NCI-H2081 (cell line): Measurements from ENCODE around the gene CNIH1.
"Not testable (repeated sequence)": the region's sequence is repeated elsewhere in the genome, so short reads cannot be mapped to it uniquely, and the experiment has no call there.

Experiments
- DNase-seq, 2 experiments: peaks; one replicate each; lab custom pipeline; 2025; lab: John Stamatoyannopoulos, UW

The CNIH1 gene

GRCh38 chr14:54428527-54428926, 12.6 kb downstream of the CNIH1 start:
- DNase-seq, result no peak

- no peak for DNase-seq
Observed at GRCh38 chr14:54427871-54428270, 13.3 kb downstream of the CNIH1 start.

GRCh38 chr14:54425537-54426274, 15.5 kb downstream of the CNIH1 start:
- no peak for DNase-seq

DNA sequence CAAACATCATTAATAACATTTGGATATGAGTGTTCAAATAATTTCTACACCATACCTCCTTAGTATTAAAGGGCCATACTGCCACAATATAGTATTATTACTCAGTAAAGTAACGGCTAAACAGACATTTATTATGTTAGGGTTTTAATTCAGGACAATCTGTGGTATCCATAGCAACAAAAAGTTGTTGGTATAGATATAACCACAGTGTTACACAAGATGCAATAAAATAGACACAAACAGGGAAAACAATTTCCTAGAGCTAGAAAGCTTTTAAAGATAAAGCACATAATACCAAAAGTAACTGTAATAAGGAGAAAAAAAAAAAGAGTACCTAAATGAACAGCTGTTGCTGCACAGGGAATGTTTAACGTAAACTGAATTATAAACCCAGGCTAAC, 16.1 kb downstream of the CNIH1 start:
- no peak for DNase-seq

GRCh38 chr14:54424479-54424901, 16.7 kb downstream of the CNIH1 start:
- peak; percentile 8 to 32 for DNase-seq

- no peak for DNase-seq
Observed at GRCh38 chr14:54423991-54424390, 17.2 kb downstream of the CNIH1 start.

- peak in 1 of 2 experiments; percentile 27 for DNase-seq
Observed at GRCh38 chr14:54420478-54421142, 20.6 kb downstream of the CNIH1 start.

- DNase-seq, result no peak
Observed at GRCh38 chr14:54411371-54411770, 29.8 kb downstream of the CNIH1 start.

DNA sequence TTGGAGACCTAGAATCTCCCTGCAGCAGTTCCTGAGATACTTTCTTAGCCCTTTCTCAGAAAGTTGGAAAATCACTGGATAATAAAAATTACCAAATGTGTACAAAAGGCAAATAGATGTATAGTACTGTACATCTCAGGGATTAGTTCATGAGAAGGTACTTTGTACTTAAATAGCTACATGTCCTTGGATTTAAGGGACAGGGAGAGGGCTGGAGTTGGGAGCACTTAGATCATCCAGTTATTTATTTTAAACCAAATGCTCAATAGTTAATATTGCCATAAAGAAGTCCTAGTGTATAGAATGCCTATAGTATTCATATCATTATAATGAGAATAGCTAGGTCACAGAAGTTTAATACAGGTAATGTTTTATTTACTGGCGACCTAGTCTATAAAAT, 31.0 kb downstream of the CNIH1 start:
- DNase-seq, result no peak

DNA sequence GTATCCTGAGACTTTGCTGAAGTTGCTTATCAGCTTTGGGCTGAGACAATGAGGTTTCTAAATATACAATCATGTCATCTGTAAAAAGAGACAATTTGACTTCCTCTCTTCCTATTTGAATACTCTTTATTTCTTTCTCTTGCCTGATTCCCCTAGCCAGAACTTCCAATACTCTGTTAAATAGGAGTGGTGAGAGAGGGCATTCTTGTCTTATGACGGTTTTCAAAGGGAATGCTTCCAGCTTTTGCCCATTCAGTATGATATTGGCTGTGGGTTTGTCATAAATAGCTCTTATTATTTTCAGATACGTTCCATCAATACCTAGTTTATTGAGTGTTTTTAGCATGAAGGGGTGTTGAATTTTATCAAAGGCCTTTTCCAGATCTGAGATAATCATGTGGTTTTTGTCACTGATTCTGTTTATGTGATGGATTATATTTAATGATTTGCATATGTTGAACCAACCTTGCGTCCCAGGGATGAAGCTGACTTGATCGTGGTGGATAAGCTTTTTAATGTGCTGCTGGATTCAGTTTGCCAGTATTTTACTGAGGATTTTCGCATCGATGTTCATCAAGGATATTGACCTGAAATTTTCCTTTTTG, 37.7 kb downstream of the CNIH1 start:
- not testable (repeated sequence) for DNase-seq

DNA sequence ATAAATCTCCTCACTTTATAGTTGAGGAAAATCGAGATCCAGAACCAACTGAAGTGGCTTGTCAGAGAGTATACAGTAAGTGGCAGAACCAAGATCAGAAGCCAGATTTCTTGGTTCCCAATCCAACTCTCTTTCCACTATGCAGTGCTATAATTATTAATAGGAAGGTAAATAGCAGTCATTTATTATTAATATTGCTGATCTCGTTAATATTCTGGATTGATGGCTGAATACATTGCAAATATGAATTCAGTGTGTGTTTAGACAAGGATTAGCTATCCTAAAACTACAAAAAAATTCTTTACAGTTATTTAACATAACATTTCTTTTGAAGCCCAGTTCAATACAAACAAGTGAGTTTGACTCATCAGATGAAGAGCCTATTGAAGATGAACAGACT, 41.6 kb downstream of the CNIH1 start:
- DNase-seq, result no peak

GRCh38 chr14:54396493-54397335, 44.5 kb downstream of the CNIH1 start, which contains the start of gene CDKN3:
TSS of gene CDKN3 (plus strand) at chr14:54397007. CDS start at chr14:54397069, 62 bp downstream.
- peak; percentile 97 to 99 for DNase-seq

DNA sequence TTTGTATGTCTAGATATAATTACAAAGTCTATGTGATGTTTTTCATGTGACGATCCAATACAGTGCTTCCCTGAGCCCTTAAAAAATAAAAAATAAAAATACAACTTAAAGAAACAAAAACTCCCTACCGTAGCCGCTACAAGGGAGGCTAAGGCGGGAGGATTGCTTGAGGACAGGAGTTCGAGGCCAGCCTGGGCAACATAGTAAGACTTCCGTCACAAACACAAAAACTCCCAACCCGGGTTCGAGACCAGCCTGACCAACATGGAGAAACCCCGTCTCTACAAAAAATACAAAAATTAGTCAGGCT, 45.0 kb downstream of the CNIH1 start:
- DNase-seq, result no peak

DNA sequence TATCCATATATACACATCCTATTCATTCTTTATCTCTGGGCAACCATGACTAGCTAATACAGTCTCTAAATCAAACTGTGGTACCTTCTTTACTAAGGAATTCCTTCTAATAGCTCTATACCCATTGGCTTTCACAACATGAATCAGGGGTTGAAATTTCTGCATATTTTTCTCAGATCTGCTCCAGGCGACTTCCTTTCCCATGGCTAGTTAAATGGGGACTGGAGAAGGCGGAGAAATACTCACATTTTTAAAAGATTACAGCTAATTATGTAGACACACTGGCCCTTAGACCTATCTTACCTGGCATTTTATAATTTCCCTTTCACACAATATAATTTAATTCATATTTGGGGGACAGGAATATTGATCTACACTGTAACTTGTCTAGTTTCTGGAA, 45.5 kb downstream of the CNIH1 start:
- DNase-seq, result no peak

DNA sequence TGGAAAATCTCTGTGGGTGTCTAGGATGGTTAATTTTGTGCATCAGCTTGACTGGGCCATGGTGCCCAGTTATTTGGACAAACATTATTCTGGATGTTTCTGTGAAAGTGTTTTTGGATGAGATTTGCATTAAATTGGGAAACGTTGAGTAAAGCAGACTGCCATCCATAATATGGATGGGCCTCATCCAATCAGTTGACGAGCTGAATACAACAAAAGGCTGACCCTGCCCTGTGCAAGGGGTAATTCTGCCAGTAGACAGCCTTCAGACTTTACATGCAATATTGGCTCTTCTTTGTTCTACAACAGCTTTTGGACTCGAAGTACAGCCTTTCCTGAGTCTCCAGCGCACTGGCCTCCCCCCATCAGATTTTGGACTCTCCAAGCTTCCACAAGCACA, 45.9 kb downstream of the CNIH1 start:
- no peak for DNase-seq

GRCh38 chr14:54394596-54394995, 46.6 kb downstream of the CNIH1 start:
- no peak for DNase-seq

DNA sequence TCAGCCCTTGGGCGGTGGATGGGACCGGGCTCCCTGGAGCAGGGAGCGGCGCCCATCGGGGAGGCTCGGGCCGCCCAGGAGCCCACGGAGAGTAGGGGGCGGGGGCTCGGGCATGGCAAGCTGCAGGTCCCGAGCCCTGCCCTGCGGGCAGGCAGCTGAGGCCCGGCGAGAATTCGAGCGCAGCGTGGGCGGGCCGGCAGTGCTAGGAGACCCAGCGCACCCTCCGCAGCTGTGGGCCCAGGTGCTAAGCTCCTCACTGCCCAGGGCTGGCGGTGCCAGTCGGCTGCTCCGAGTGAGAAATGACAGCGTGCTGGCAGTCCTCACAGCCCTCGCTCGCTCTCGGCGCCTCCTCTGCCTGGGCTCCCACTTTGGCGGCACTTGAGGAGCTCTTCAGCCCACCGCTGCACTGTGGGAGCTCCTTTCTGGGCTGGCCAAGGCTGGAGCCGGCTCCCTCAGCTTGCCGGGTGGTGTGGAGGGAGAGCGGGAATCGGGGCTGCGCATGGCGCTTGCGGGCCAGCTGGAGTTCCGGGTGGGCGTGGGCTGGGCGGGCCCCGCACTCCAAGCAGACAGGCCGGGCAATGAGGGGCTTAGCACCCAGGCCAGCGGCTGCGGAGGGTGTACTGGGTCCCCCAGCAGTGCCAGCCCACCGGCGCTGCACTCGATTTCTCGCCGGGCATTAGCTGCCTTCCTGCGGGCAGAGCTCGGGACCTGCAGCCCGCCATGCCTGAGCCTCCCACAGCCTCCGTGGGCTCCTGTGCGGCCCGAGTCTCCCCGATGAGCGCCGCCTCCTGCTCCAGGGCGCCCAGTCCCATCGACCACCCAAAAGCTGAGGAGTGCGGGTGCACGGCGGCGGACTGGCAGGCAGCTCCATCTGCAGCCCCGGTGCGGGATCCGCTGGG, 47.9 kb downstream of the CNIH1 start:
- DNase-seq, result not testable (repeated sequence)

- no peak for DNase-seq
Observed at GRCh38 chr14:54392131-54392859, 48.9 kb downstream of the CNIH1 start.

DNA sequence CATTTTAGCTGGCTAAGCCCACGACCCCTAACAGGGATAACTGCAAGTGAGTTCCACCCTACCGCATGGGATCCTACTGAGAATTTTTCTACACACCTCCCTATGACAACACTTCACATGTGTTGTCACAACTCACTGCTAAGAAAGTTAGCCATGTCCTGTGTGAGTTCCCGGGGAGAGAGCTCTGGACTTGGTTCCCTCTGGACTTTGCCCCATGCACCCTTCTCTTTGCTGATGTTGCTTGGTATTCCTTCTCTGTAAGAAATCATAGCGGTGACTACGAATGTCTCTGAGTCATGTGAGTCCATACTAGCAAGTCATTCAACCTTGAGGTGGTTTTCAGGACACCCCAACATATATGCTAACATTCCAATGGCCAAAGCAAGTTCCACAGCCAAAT, 53.8 kb downstream of the CNIH1 start:
- no peak for DNase-seq

- no peak for DNase-seq
Observed at GRCh38 chr14:54385556-54385955, 55.6 kb downstream of the CNIH1 start.

GRCh38 chr14:54383835-54384234, 57.3 kb downstream of the CNIH1 start:
- no peak for DNase-seq
